ENCODE results near the gene MRPS24. TPM values are rescaled to one million over a fixed set of nuclear protein-coding genes. Genes with fewer than 3 reads are reported as not detected.
A peak's percentile ranks its signal among the peaks of the same experiment; 100 is the strongest.

Gene MRPS24
- total and polyA plus RNA-seq, 2 of the 13 experiments (the other 11 are each of a cell fraction or from before 2014, with no cell fraction given) = 135 to 162 TPM

DNA sequence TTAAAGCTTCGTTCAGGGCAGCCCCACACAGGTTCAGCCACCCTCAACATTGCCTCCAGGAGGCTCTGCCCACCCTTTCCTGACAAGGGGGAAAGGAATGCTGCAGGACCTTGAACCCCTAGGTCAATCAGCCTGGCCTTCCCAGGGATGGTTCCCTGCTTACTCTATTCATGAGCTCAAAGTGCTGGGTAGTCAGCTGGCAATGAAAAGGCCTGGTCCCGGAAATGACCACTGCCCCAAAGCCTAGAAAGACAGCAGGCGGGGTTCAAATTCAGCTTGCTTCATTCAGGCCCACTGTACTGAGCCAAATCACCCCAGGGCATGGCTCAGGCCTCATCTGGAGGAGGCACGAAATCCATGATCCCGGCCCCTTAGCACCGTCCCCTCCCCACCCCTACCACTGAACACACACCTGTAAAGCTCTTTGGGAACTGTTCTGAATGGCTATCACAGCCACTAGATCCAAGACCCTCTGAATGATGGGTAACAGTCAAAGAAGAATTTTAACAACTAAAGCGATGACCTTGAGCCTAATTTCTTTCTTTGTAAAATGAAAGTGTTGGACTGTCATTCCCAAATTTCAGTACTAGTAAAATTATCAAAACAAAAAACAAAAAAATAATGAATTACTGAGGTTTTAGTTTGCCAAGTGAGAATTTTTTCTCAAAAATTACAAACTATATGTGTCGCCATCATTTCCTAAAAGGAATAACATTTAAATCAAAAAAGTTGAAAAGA, 36.1 kb upstream of the MRPS24 start (continued):
- TF ChIP-seq, protein P1, sequence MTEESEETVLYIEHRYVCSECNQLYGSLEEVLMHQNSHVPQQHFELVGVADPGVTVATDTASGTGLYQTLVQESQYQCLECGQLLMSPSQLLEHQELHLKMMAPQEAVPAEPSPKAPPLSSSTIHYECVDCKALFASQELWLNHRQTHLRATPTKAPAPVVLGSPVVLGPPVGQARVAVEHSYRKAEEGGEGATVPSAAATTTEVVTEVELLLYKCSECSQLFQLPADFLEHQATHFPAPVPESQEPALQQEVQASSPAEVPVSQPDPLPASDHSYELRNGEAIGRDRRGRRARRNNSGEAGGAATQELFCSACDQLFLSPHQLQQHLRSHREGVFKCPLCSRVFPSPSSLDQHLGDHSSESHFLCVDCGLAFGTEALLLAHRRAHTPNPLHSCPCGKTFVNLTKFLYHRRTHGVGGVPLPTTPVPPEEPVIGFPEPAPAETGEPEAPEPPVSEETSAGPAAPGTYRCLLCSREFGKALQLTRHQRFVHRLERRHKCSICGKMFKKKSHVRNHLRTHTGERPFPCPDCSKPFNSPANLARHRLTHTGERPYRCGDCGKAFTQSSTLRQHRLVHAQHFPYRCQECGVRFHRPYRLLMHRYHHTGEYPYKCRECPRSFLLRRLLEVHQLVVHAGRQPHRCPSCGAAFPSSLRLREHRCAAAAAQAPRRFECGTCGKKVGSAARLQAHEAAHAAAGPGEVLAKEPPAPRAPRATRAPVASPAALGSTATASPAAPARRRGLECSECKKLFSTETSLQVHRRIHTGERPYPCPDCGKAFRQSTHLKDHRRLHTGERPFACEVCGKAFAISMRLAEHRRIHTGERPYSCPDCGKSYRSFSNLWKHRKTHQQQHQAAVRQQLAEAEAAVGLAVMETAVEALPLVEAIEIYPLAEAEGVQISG (CRISPR knock-in tag; IDR thresholded peaks at IDR 0.05) = peak; percentile 69
- TF ChIP-seq, protein P2, sequence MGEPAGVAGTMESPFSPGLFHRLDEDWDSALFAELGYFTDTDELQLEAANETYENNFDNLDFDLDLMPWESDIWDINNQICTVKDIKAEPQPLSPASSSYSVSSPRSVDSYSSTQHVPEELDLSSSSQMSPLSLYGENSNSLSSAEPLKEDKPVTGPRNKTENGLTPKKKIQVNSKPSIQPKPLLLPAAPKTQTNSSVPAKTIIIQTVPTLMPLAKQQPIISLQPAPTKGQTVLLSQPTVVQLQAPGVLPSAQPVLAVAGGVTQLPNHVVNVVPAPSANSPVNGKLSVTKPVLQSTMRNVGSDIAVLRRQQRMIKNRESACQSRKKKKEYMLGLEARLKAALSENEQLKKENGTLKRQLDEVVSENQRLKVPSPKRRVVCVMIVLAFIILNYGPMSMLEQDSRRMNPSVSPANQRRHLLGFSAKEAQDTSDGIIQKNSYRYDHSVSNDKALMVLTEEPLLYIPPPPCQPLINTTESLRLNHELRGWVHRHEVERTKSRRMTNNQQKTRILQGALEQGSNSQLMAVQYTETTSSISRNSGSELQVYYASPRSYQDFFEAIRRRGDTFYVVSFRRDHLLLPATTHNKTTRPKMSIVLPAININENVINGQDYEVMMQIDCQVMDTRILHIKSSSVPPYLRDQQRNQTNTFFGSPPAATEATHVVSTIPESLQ (CRISPR knock-in tag; conservative IDR thresholded peaks at IDR 0.05) = no peak
- TF ChIP-seq ZMYM2 (CRISPR knock-in tag; IDR thresholded peaks at IDR 0.05) (0 out of 2 replicates have a peak, but pooled peaks have one; percentile 51), ZNF773 (CRISPR knock-in tag; IDR thresholded peaks at IDR 0.05; ENCODE audit: borderline replicate concordance) (no peak), SMAD3 (CRISPR knock-in tag; IDR thresholded peaks at IDR 0.05) (peak; percentile 60; the same call in 1 of the 2 replicates), ZNF136 (CRISPR knock-in tag; IDR thresholded peaks at IDR 0.05; ENCODE audit: low read depth) (no peak), SIX1 (CRISPR knock-in tag; IDR thresholded peaks at IDR 0.05; ENCODE audit: borderline replicate concordance) (no peak; the same call in 1 of the 2 replicates), FOXK2 (IDR thresholded peaks at IDR 0.05) (peak; percentile 58; the same call in 1 of the 2 replicates), TBL1XR1 (IDR thresholded peaks at IDR 0.05; ENCODE audit: borderline replicate concordance, low read length, partially characterized antibody) (peak; percentile 66), ZFX (CRISPR knock-in tag; IDR thresholded peaks at IDR 0.05; ENCODE audit: low read depth) (peak; percentile 93), GATAD1 (CRISPR knock-in tag; IDR thresholded peaks at IDR 0.05) (peak; percentile 53; the same call in 1 of the 2 replicates), MAFK (conservative IDR thresholded peaks at IDR 0.05 in 1 of 2, IDR thresholded peaks at IDR 0.05 in 1 of 2; ENCODE audit: low read length in 2 of 2) (no peak), ZNF207 (IDR thresholded peaks at IDR 0.05; ENCODE audit: borderline replicate concordance) (no peak)
- TF ChIP-seq, protein P3, sequence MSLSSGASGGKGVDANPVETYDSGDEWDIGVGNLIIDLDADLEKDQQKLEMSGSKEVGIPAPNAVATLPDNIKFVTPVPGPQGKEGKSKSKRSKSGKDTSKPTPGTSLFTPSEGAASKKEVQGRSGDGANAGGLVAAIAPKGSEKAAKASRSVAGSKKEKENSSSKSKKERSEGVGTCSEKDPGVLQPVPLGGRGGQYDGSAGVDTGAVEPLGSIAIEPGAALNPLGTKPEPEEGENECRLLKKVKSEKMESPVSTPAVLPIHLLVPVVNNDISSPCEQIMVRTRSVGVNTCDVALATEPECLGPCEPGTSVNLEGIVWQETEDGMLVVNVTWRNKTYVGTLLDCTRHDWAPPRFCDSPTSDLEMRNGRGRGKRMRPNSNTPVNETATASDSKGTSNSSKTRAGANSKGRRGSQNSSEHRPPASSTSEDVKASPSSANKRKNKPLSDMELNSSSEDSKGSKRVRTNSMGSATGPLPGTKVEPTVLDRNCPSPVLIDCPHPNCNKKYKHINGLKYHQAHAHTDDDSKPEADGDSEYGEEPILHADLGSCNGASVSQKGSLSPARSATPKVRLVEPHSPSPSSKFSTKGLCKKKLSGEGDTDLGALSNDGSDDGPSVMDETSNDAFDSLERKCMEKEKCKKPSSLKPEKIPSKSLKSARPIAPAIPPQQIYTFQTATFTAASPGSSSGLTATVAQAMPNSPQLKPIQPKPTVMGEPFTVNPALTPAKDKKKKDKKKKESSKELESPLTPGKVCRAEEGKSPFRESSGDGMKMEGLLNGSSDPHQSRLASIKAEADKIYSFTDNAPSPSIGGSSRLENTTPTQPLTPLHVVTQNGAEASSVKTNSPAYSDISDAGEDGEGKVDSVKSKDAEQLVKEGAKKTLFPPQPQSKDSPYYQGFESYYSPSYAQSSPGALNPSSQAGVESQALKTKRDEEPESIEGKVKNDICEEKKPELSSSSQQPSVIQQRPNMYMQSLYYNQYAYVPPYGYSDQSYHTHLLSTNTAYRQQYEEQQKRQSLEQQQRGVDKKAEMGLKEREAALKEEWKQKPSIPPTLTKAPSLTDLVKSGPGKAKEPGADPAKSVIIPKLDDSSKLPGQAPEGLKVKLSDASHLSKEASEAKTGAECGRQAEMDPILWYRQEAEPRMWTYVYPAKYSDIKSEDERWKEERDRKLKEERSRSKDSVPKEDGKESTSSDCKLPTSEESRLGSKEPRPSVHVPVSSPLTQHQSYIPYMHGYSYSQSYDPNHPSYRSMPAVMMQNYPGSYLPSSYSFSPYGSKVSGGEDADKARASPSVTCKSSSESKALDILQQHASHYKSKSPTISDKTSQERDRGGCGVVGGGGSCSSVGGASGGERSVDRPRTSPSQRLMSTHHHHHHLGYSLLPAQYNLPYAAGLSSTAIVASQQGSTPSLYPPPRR (CRISPR knock-in tag; IDR thresholded peaks at IDR 0.05; ENCODE audit: borderline replicate concordance) = peak; percentile 63; the same call in 1 of the 2 replicates
- TF ChIP-seq, protein P4, sequence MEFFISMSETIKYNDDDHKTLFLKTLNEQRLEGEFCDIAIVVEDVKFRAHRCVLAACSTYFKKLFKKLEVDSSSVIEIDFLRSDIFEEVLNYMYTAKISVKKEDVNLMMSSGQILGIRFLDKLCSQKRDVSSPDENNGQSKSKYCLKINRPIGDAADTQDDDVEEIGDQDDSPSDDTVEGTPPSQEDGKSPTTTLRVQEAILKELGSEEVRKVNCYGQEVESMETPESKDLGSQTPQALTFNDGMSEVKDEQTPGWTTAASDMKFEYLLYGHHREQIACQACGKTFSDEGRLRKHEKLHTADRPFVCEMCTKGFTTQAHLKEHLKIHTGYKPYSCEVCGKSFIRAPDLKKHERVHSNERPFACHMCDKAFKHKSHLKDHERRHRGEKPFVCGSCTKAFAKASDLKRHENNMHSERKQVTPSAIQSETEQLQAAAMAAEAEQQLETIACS (CRISPR knock-in tag; IDR thresholded peaks at IDR 0.05) = no peak

Measured in HepG2 (cell line).